Thyroid gland (tissue), 4 donors: ENCODE results near the gene DPYSL4.
"Not testable (repeated sequence)": the region's sequence is repeated elsewhere in the genome, so short reads cannot be mapped to it uniquely, and the experiment has no call there.

Experiments
- CTCF ChIP-seq, 6 experiments: fragments of 200-600 bp in 3 of 6; fragments of 450-650 bp in 3 of 6; sonication (generic) in 3 of 6; IDR thresholded peaks; one replicate each; pipeline ENCODE4 v1.5.1; 2016 to 2019; ENCODE audit warnings: antibody characterized with exemption in 6 of 6, mild to moderate bottlenecking in 2 of 6, inconsistent platforms in 1 of 6, moderate library complexity in 1 of 6
- POLR2A ChIP-seq, 2 donors: fragments of 450-650 bp; IDR thresholded peaks; one replicate each; pipeline ENCODE4 v1.6.1; 2017; ENCODE audit warnings: antibody characterized with exemption in 2 of 2, mild to moderate bottlenecking in 2 of 2, moderate library complexity in 1 of 2

GRCh38 chr10:132159302-132160230 is 27.2 kb upstream of the DPYSL4 start:
- TF ChIP-seq CTCF, POLR2A (IDR thresholded peaks at IDR 0.05): not testable (repeated sequence)
